Nucleus accumbens (tissue), 56 donors: ENCODE data around the gene CAPZB.
"Not testable (repeated sequence)": the region's sequence is repeated elsewhere in the genome, so short reads cannot be mapped to it uniquely, and the experiment has no call there.

Experiments
- DNase-seq, 56 donors: peaks; one replicate each; lab custom pipeline; 2025; lab: John Stamatoyannopoulos, UW

CAPZB gene

GRCh38 chr1:19306941-19307340, 178.4 kb downstream of the CAPZB start:
- DNase-seq: no peak

- DNase-seq: no peak
Measured at GRCh38 chr1:19305880-19306279, 179.5 kb downstream of the CAPZB start.

- not testable (repeated sequence) for DNase-seq
Measured at GRCh38 chr1:19304081-19304480, 181.3 kb downstream of the CAPZB start.

GRCh38 chr1:19300211-19300610, 185.1 kb downstream of the CAPZB start:
- no peak for DNase-seq

- DNase-seq: no peak
Measured at GRCh38 chr1:19294638-19295037, 190.7 kb downstream of the CAPZB start.

GRCh38 chr1:19289244-19289643, 196.1 kb downstream of the CAPZB start:
- DNase-seq: no peak
